HTR-8/SVneo (cell line): ENCODE results near the gene KIF5C.
"Not testable (repeated sequence)": the region's sequence is repeated elsewhere in the genome, so short reads cannot be mapped to it uniquely, and the experiment has no call there.

Experiments used
- DNase-seq: peaks from one replicate; pipeline ENCODE4 v3.0.0; 2011; ENCODE audit warnings: low spot score, mixed read lengths; ENCODE audit not compliant: insufficient read length
- FAIRE-seq: peaks from 2 replicates; lab custom pipeline; 2011; peaks lifted over from hg19 to GRCh38; lab: Jason Lieb, UNC

The KIF5C gene

DNA sequence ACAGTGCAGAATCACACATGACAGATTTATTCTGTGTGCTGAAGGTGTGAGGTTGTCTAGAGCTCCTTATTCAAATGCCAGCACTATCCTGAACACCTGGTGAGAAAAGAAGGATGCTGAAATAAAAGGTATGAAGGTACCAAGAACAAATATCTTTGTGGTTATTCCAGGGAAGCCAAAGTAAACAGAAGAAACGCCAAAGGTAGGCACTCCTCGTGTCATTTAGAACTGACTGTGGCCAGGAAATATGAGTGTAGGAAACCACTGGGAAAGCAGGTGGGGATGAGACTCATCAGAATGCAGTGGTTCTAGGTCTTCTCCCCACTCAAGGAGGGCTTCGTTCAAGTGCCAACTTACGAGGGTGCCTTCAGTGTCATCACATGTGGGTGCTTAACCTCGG, 80.8 kb downstream of the KIF5C start:
- no peak for DNase-seq
- no peak for FAIRE-seq

- FAIRE-seq (no peak), DNase-seq (no peak)
These were observed 82.0 kb downstream of the KIF5C start for GRCh38 chr2:148957023-148957422.

- DNase-seq: no peak
- FAIRE-seq: no peak
These were observed 84.7 kb downstream of the KIF5C start for GRCh38 chr2:148959745-148960144.

DNA sequence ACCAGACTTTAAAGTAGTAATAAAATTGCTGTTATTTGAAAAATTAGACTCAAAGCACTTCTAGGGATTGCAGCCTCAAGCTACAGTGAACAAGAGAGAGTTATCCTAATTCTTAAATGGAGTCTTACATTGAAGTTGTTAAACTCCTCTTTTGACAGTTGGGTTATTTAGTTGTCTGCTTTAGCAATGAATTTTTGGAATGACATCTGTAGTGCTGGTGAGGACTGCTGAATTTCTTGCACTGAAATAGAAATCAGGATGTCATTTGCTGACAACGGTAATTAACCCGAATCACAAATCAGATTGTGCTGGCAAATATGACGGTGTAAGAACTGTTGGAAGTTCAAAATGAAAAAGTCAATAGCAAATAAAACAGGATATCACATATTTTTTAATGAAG, 85.5 kb downstream of the KIF5C start:
- DNase-seq (no peak), FAIRE-seq (no peak)

DNA sequence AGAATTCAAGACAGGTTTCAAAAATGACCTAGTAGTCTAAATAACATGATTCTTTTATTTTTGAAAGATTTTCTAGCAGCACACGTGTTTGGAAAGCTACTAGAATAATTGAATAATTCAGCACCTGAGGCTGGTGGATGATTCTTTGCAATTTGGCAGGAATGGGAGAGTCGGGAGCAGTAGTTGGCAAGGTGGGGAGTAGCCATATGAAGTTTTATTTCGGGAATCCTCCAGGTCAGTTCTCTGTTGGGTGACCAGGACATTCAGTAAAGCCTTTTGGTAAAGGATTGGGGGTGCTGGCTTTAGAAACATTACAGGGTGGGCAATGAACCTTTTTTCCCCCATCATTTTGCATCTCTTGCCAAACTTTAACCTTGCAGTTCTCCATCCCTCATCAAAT, 88.4 kb downstream of the KIF5C start:
- no peak for DNase-seq
- FAIRE-seq: no peak

- DNase-seq: no peak
These were observed 90.8 kb downstream of the KIF5C start for GRCh38 chr2:148965623-148966437.

DNA sequence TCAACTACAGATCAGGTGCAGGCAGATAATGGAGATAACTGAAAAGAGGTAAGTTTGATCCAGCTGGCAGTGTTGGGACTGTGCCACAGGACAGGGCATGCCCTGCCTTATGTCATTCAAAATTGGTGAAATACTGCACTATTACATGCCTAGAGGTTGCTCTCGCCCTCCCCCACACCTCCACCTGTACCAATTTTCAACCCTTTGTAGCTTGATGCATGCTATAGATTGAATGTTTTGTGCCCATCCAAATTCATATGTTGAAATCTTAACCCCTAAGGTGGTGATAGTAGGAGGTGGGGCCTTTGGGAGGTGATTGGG, 91.4 kb downstream of the KIF5C start:
- FAIRE-seq (no peak), DNase-seq (no peak)

More at GRCh38 chr2:148965623-148966437, 90.8 kb downstream of the KIF5C start:
- FAIRE-seq: no peak

DNA sequence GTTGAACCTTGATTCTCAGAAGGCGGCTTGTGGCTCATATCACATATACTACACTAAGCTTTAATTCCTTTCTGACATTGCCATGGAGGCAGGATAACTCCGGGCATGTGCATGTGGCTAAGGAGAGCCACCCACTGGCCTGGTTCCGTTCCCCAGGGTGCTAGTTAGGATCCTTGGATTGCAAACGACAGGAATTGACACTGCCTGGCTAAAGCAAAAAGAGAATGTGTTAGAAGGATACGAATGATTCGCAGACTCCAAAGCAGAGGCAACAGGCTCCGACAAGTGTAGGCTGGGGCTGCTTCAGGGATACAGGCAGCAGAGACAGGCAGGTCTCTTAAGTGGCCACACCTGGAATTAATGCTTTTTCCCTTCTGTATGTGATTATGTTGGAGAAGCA, 92.0 kb downstream of the KIF5C start:
- DNase-seq: no peak
- FAIRE-seq: no peak

DNA sequence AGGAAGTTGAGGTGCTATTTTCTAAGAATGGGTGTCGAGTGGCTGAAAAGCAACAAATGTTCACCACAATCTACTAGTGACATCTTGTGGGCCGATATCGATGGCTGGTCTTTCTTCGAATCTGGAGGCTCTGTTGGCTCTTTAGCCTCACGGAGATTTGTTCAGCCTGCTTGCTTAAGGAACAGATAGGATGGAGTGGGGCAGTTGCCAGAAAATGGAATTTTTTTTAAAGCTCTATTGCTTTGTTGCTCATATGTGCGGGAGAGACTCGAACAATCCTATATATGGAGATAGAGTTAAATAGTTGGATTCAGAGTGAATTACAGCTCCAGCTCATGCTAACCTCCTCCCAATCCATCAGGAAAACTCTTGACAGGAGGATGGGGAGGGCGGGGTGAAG, 92.6 kb downstream of the KIF5C start:
- FAIRE-seq (no peak), DNase-seq (no peak)

DNA sequence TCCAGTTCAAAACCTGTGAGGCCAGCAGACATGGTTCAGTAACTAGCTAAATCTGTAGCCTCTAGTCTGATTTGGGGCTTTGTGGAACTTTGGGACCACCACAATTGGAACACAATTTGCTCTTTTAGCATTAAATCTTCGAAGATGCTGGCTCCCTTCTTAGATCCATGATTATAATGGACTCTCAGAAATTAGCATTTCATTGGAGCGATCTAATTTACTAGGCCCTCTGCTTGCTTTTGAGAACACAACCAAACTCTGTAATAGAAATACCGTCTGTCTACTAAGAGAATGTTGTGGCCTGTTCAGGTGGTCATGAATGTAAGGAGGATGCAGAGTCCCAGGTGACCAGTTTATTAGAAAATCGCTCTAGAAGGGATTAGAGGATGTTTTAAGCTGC, 93.3 kb downstream of the KIF5C start:
- no peak for DNase-seq
- no peak for FAIRE-seq

GRCh38 chr2:148968776-148969319, 93.8 kb downstream of the KIF5C start:
- FAIRE-seq (no peak), DNase-seq (no peak)

- DNase-seq: no peak
- FAIRE-seq: no peak
These were observed 94.6 kb downstream of the KIF5C start for GRCh38 chr2:148969659-148970061.

- no peak for FAIRE-seq
These were observed 95.4 kb downstream of the KIF5C start for GRCh38 chr2:148970385-148970784.

DNA sequence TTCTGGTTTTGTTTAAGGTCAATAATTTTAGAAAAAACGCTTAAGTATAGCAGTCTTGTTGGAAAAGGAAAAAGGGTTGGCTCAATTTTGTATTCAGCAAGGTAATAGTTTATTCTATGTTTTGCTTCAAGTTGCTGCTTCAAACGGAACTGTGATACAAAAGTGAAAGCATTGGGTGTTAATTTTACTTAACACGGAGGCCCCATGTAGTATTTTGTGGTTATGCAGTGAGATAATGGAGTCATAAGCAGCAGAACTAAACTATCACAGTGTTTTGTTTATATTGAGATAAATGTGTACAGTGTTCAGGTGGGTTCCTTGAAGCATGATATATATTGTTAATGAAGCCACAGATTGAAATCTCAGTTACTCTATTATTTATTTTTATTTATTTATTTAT, 96.5 kb downstream of the KIF5C start:
- DNase-seq (no peak), FAIRE-seq (no peak)

More at GRCh38 chr2:148970385-148970784, 95.4 kb downstream of the KIF5C start:
- no peak for DNase-seq

GRCh38 chr2:148974095-148974494, 99.1 kb downstream of the KIF5C start:
- FAIRE-seq: no peak

GRCh38 chr2:148978026-148978685, 103.1 kb downstream of the KIF5C start:
- DNase-seq (no peak), FAIRE-seq (no peak)

More at GRCh38 chr2:148974095-148974494, 99.1 kb downstream of the KIF5C start:
- no peak for DNase-seq

DNA sequence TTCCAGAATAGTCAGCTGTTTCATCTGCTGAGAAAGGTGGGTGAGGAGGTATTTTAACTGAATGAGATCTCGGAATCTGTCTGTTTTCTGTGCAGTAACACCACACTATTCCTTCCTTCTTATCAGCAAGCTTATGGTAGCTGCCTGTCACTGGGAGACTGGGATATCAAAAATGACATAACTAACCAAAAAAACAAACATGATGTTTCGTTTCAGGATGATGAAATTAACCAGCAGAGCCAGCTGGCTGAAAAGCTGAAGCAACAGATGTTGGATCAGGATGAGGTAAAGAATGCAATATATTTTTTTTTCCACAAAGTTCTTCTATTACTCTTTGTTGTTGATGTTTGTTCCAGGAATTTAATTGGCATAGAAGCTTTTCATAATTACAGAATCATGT, 103.7 kb downstream of the KIF5C start:
- FAIRE-seq (no peak), DNase-seq (no peak)

GRCh38 chr2:148979164-148979918, 104.3 kb downstream of the KIF5C start:
- no peak for FAIRE-seq
- no peak for DNase-seq

DNA sequence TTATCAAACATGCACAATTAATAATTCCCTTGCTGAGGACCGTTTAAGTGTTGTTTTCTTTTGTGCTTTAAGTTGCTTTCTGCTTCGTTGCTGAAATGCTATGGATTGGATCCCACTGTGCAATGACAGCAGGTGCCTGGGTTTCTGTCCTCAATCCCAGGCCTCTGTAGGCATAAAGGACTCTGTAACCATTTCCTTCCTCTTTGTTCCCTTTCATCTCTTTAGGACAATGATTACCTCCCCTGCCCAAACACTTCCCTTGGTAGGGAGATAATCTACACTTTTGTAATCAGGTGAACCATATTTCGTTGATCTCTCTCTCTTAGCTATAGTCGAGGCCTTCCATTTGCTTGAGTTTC, 104.9 kb downstream of the KIF5C start:
- FAIRE-seq (no peak), DNase-seq (no peak)

DNA sequence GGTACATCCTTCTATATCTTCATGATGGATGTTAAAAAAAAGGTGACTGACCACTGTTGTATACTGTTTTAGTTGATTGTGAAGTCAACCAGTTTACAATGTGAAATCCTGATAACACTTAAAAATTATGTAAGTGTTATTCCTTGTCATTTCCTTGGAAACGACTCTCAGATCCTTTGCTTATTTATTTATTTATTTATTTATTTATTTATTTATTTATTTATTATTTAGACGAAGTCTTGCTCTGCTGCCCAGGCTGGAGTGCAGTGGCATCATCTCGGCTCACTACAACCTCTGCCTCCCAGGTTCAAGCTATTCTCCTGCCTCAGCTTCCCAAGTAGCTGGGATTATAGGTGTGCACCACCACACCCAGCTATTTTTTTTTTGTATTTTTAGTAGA, 105.5 kb downstream of the KIF5C start:
- not testable (repeated sequence) for FAIRE-seq, DNase-seq

DNA sequence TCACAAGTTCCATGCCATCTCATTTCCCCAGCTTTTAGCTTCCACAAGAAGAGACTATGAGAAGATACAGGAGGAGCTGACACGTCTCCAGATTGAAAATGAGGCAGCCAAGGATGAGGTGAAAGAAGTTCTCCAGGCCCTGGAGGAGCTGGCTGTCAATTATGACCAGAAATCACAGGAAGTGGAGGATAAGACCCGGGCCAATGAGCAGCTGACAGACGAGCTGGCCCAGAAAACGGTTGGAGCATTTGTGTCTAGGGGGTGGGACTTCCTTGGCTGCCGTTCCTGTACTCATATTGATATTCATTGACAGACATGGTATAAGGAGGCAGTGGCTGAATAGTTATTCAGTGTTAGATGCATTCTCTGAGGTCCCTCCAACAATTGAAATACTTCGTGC, 106.3 kb downstream of the KIF5C start:
- FAIRE-seq (no peak), DNase-seq (no peak)
